Suprapubic skin (tissue), 4 donors: ENCODE results near the gene GRIK3. TPM values are rescaled to one million over a fixed set of nuclear protein-coding genes. Genes with fewer than 3 reads are reported as not detected.
"Not testable (repeated sequence)": the region's sequence is repeated elsewhere in the genome, so short reads cannot be mapped to it uniquely, and the experiment has no call there.

ENCODE experiments used
- DNase-seq, 2 donors: peaks; one replicate each; pipeline ENCODE4 v3.0.0-alpha.2; 2019; ENCODE audit warnings: low spot score in 2 of 2
- H3K27ac ChIP-seq: fragments of 200-600 bp; sonication (generic); one replicate; pipeline ENCODE4 v1.5.1; 2019
- H3K27me3 ChIP-seq: fragments of 200-600 bp; sonication (generic); one replicate; pipeline ENCODE4 v1.5.1; 2019
- H3K36me3 ChIP-seq: fragments of 200-600 bp; sonication (generic); one replicate; pipeline ENCODE4 v1.5.1; 2019
- H3K4me1 ChIP-seq: fragments of 200-600 bp; sonication (generic); one replicate; pipeline ENCODE4 v1.5.1; 2019
- H3K4me3 ChIP-seq: fragments of 200-600 bp; sonication (generic); one replicate; pipeline ENCODE4 v1.5.1; 2019; ENCODE audit warnings: mild to moderate bottlenecking
- H3K9me3 ChIP-seq: fragments of 200-600 bp; sonication (generic); one replicate; pipeline ENCODE4 v1.5.1; 2019
- CTCF ChIP-seq, 2 donors: fragments of 200-600 bp in 1 of 2; fragments of 450-650 bp in 1 of 2; sonication (generic) in 1 of 2; IDR thresholded peaks; one replicate each; pipeline ENCODE4 v1.5.1; 2016 to 2019; ENCODE audit warnings: antibody characterized with exemption in 2 of 2, mild to moderate bottlenecking in 1 of 2, moderate library complexity in 1 of 2
- EP300 ChIP-seq: sonication (generic); formaldehyde crosslinking; IDR thresholded peaks from one replicate; pipeline ENCODE4 v1.6.1; 2017; ENCODE audit warnings: antibody characterized with exemption
- POLR2A ChIP-seq, 2 donors: fragments of 450-650 bp; IDR thresholded peaks; one replicate each; pipeline ENCODE4 v1.6.1; 2017; ENCODE audit warnings: antibody characterized with exemption in 2 of 2, mild to moderate bottlenecking in 2 of 2, moderate library complexity in 2 of 2
- POLR2AphosphoS5 ChIP-seq, 3 donors: sonication (generic); formaldehyde crosslinking; IDR thresholded peaks; one replicate each; pipeline ENCODE4 v1.6.1; 2017; ENCODE audit warnings: antibody characterized with exemption in 3 of 3
- WGBS: methylation state at CpG from one replicate; pipeline ENCODE4 v1.1.5; 2018; 5-methylcytosine and 5-hydroxymethylcytosine counted together
- total RNA-seq, 4 donors: library from RNA; depleted of rRNA; stranded (reverse); fragments of >200 nt; gene quantifications; one replicate each; pipeline ENCODE4 v1.1.0, GENCODE V29; 2016

Gene GRIK3
- total RNA-seq, 4 donors from 2014 or later: 0.18 to 0.64 (median 0.37) TPM

GRCh38 chr1:36908096-36908495, 126.2 kb downstream of the GRIK3 start:
- no peak overlapping the region for H3K4me3 ChIP-seq
- no peaks in the 10 kb centered on the region for H3K9me3 ChIP-seq
- 78% methylated on average over 3 of the region's 3 CpGs for WGBS
- TF ChIP-seq POLR2A (IDR thresholded peaks at IDR 0.05) (no peak), POLR2AphosphoS5 (IDR thresholded peaks at IDR 0.05) (no peak), EP300 (no peak), CTCF (IDR thresholded peaks at IDR 0.05) (no peak)
- DNase-seq: peak in 1 of 2 donors; percentile 48
- peaks cover 28% of the 10 kb centered on the region for H3K27me3 ChIP-seq
- no peaks in the 10 kb centered on the region for H3K4me1 ChIP-seq
- H3K27ac ChIP-seq: no peak overlapping the region
- no peaks in the 10 kb centered on the region for H3K36me3 ChIP-seq

GRCh38 chr1:36906555-36906954, 127.8 kb downstream of the GRIK3 start:
- no peaks in the 10 kb centered on the region for H3K36me3 ChIP-seq
- WGBS: 86% methylated on average over 3 of the region's 3 CpGs
- TF ChIP-seq CTCF (IDR thresholded peaks at IDR 0.05): no peak
- TF ChIP-seq POLR2A (IDR thresholded peaks at IDR 0.05): no peak
- TF ChIP-seq EP300: no peak
- no peak for TF ChIP-seq POLR2AphosphoS5 (IDR thresholded peaks at IDR 0.05)
- H3K9me3 ChIP-seq: no peaks in the 10 kb centered on the region
- peaks cover 17% of the 10 kb centered on the region for H3K27me3 ChIP-seq
- H3K4me1 ChIP-seq: no peaks in the 10 kb centered on the region
- DNase-seq: no peak
- no peak overlapping the region for H3K4me3 ChIP-seq
- no peak overlapping the region for H3K27ac ChIP-seq

- Histone ChIP-seq H3K27ac (no peak overlapping the region), H3K27me3 (peaks cover 12% of the 10 kb centered on the region), H3K36me3 (no peaks in the 10 kb centered on the region), H3K4me3 (no peak overlapping the region), H3K9me3 (no peaks in the 10 kb centered on the region), H3K4me1 (no peaks in the 10 kb centered on the region)
- 36% methylated on average over 1 of the region's 3 CpGs for WGBS
- no peak for DNase-seq
- TF ChIP-seq CTCF (IDR thresholded peaks at IDR 0.05) (no peak), POLR2AphosphoS5 (IDR thresholded peaks at IDR 0.05) (no peak), POLR2A (IDR thresholded peaks at IDR 0.05) (no peak), EP300 (no peak)
Measured at GRCh38 chr1:36905941-36906340, 128.4 kb downstream of the GRIK3 start.

GRCh38 chr1:36900128-36900527, 134.2 kb downstream of the GRIK3 start:
- 17% methylated on average over 1 of the region's 1 CpG for WGBS
- DNase-seq: no peak
- no peaks in the 10 kb centered on the region for H3K4me1 ChIP-seq
- H3K27ac ChIP-seq: no peak overlapping the region
- no peaks in the 10 kb centered on the region for H3K9me3 ChIP-seq
- H3K36me3 ChIP-seq: no peaks in the 10 kb centered on the region
- H3K27me3 ChIP-seq: no peaks in the 10 kb centered on the region
- TF ChIP-seq CTCF (IDR thresholded peaks at IDR 0.05) (no peak), POLR2AphosphoS5 (IDR thresholded peaks at IDR 0.05) (no peak), EP300 (no peak), POLR2A (IDR thresholded peaks at IDR 0.05) (no peak)
- H3K4me3 ChIP-seq: no peak overlapping the region

- H3K27ac ChIP-seq, H3K4me3 ChIP-seq, DNase-seq, H3K36me3 ChIP-seq, H3K27me3 ChIP-seq, H3K9me3 ChIP-seq, H3K4me1 ChIP-seq: not testable (repeated sequence)
Measured at GRCh38 chr1:36897813-36898212, 136.5 kb downstream of the GRIK3 start.

GRCh38 chr1:36894824-36895223, 139.5 kb downstream of the GRIK3 start:
- no peak for DNase-seq
- Histone ChIP-seq H3K9me3 (no peaks in the 10 kb centered on the region), H3K36me3 (no peaks in the 10 kb centered on the region), H3K27me3 (peaks cover 17% of the 10 kb centered on the region), H3K4me3 (no peak overlapping the region), H3K4me1 (no peaks in the 10 kb centered on the region), H3K27ac (no peak overlapping the region)
- TF ChIP-seq EP300 (no peak), CTCF (IDR thresholded peaks at IDR 0.05) (no peak), POLR2AphosphoS5 (IDR thresholded peaks at IDR 0.05) (no peak), POLR2A (IDR thresholded peaks at IDR 0.05) (no peak)
- 55% methylated on average over 3 of the region's 3 CpGs for WGBS
